Body of pancreas (tissue), 4 donors: ENCODE measurements around the gene TASP1.
"Not testable (repeated sequence)": the region's sequence is repeated elsewhere in the genome, so short reads cannot be mapped to it uniquely, and the experiment has no call there.

Source experiments
- CTCF ChIP-seq, 7 experiments: fragments of 450-650 bp in 4 of 7; fragments of 200-600 bp in 3 of 7; sonication (generic) in 3 of 7; IDR thresholded peaks; one replicate each; pipeline ENCODE4 v1.5.1; 2016 to 2019; ENCODE audit warnings: antibody characterized with exemption in 7 of 7
- POLR2A ChIP-seq, 3 donors: fragments of 450-650 bp; IDR thresholded peaks; one replicate each; pipeline ENCODE4 v1.6.1; 2016; ENCODE audit warnings: antibody characterized with exemption in 3 of 3, mild to moderate bottlenecking in 2 of 3

- TF ChIP-seq CTCF, POLR2A (IDR thresholded peaks at IDR 0.05): not testable (repeated sequence)
These were observed 21.1 kb downstream of the TASP1 start for GRCh38 chr20:13617585-13617984.
